Panc1 (cell line): ENCODE results near the gene RASIP1. TPM values are rescaled to one million over a fixed set of nuclear protein-coding genes. Genes with fewer than 3 reads are reported as not detected.
"Not testable (repeated sequence)": the region's sequence is repeated elsewhere in the genome, so short reads cannot be mapped to it uniquely, and the experiment has no call there.

Experiments
- ATAC-seq: fragments of 200-7000 bp; cut with Tn5 transposase; 2 replicates; pipeline ENCODE4 v1.9.1; 2020; ENCODE audit warnings: mild to moderate bottlenecking, moderate library complexity
- BruUV-seq: library from RNA; stranded (reverse); fragments of 400-500 nt; replicated peaks from 2 replicates; lab custom pipeline; 2021; lab: Mats Ljungman, UMichigan
- CTCF ChIA-PET: fragments of 300-600 bp; sonication (Branson Sonifier 250); formaldehyde crosslinking; loops from one replicate; lab custom pipeline; 2022; ENCODE audit warnings: antibody characterized with exemption; lab: Charles Lee
- POLR2A ChIA-PET: fragments of 300-600 bp; sonication (Branson Sonifier 250); formaldehyde crosslinking; loops from one replicate; lab custom pipeline; 2022; ENCODE audit warnings: antibody characterized with exemption; lab: Charles Lee
- DNase-seq: peaks from one replicate; pipeline ENCODE4 v3.0.0-alpha.2; 2010; ENCODE audit warnings: low read depth, low spot score
- H3K27ac ChIP-seq: 2 replicates; pipeline ENCODE4 v1.5.1; 2011; ENCODE audit warnings: mild to moderate bottlenecking, low read length, inconsistent platforms
- H3K27me3 ChIP-seq: fragments of 200-500 bp; sonication (Bioruptor generic); 2 replicates; pipeline ENCODE4 v1.6.0; 2014; ENCODE audit warnings: low read length, inconsistent platforms; ENCODE audit not compliant: control insufficient read depth, insufficient read depth
- H3K36me3 ChIP-seq: fragments of 200-500 bp; sonication (Bioruptor generic); 2 replicates; pipeline ENCODE4 v1.5.1; 2014; ENCODE audit warnings: inconsistent platforms, mild to moderate bottlenecking, low read length, moderate library complexity; ENCODE audit not compliant: control insufficient read depth, insufficient read depth
- H3K4me1 ChIP-seq: 2 replicates; pipeline ENCODE4 v1.5.1; 2011; ENCODE audit warnings: inconsistent platforms, mild to moderate bottlenecking, low read length, moderate library complexity; ENCODE audit not compliant: control insufficient read depth, insufficient read depth
- H3K4me3 ChIP-seq, 2 experiments: 2 replicates each; pipeline ENCODE4 v1.5.1; 2011 to 2012; ENCODE audit warnings: low read depth in 2 of 2, low read length in 2 of 2, mild to moderate bottlenecking in 2 of 2, inconsistent platforms in 1 of 2, moderate library complexity in 1 of 2
- H3K9me3 ChIP-seq: fragments of 200-500 bp; sonication (Bioruptor generic); 2 replicates; pipeline ENCODE4 v1.5.1; 2014; ENCODE audit warnings: low read depth, mild to moderate bottlenecking, inconsistent platforms, low read length, moderate library complexity; ENCODE audit not compliant: control insufficient read depth, insufficient read depth
- POLR2AphosphoS5 ChIP-seq: IDR thresholded peaks from 2 replicates; pipeline ENCODE4 v1.6.1; 2012; ENCODE audit warnings: mild to moderate bottlenecking, low read depth, low read length, moderate library complexity
- SIN3A ChIP-seq: IDR thresholded peaks from 2 replicates; pipeline ENCODE4 v1.6.1; 2012; ENCODE audit warnings: low read depth, mild to moderate bottlenecking, low read length, moderate library complexity, borderline replicate concordance; ENCODE audit not compliant: insufficient read depth
- TCF7L2 ChIP-seq: IDR thresholded peaks from 2 replicates; pipeline ENCODE4 v1.6.1; 2011; ENCODE audit warnings: mild to moderate bottlenecking, low read depth, low read length, inconsistent platforms
- in situ Hi-C: cut with HindIII; loops from 2 replicates; pipeline ENCODE4 v1.10.0; 2016; ENCODE audit warnings: low sequenced_read_pairs, low pct_unique_long_range_greater_than_20kb
- intact Hi-C: fragments of 100-400 bp; cut with micrococcal nuclease; formaldehyde crosslinking; loops from one replicate; pipeline ENCODE4 v1.10.0; 2022; ENCODE audit not compliant: unreplicated experiment
- total RNA-seq: library from RNA; stranded (reverse); gene quantifications from one replicate; pipeline ENCODE4 v1.2.1, GENCODE V29; 2021; ENCODE audit not compliant: unreplicated experiment
- TF ChIP-seq, protein P1 (sequence below), 2 experiments: IDR thresholded peaks; 2 replicates each; pipeline ENCODE4 v1.6.1; 2011 to 2012; ENCODE audit warnings: low read depth in 2 of 2, control low read depth in 1 of 2, low read length in 1 of 2, mild to moderate bottlenecking in 1 of 2, moderate library complexity in 1 of 2; ENCODE audit not compliant: insufficient read depth in 1 of 2
- TF ChIP-seq, protein P2 (sequence below): fragments of 450-650 bp; IDR thresholded peaks from 2 replicates; pipeline ENCODE4 v1.5.1; 2017; ENCODE audit warnings: mild to moderate bottlenecking

The RASIP1 gene
- total RNA-seq, 1 experiment from 2014 or later, result 0.41 TPM

DNA sequence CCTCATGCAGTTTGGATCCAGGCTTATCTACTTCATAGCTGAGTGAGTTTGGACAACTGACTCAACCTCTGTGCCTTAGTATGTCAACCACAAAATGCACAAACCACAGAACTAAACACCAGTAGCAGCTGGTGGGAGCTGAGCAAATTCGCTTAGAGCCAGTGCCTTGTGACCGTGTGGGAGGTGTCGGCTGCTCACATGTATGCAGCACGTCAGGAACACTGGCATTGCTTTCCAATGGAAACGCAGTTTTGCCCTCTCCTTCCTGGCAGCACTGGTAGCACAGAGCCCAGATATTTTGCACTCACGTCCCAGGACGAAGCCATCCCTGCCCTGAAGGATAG lies 59.3 kb downstream of the RASIP1 start:
- in situ Hi-C loops (no loop called here), intact Hi-C loops (no loop called here)
- no TSS peak for BruUV-seq
- POLR2A ChIA-PET, result no interaction called here
- Histone ChIP-seq H3K36me3 (no peaks in the 10 kb centered on the region), H3K4me3 (no peak overlapping the region), H3K4me1 (no peaks in the 10 kb centered on the region), H3K9me3 (no peaks in the 10 kb centered on the region), H3K27ac (no peak overlapping the region), H3K27me3 (no peaks in the 10 kb centered on the region)
- TF ChIP-seq, protein P1, sequence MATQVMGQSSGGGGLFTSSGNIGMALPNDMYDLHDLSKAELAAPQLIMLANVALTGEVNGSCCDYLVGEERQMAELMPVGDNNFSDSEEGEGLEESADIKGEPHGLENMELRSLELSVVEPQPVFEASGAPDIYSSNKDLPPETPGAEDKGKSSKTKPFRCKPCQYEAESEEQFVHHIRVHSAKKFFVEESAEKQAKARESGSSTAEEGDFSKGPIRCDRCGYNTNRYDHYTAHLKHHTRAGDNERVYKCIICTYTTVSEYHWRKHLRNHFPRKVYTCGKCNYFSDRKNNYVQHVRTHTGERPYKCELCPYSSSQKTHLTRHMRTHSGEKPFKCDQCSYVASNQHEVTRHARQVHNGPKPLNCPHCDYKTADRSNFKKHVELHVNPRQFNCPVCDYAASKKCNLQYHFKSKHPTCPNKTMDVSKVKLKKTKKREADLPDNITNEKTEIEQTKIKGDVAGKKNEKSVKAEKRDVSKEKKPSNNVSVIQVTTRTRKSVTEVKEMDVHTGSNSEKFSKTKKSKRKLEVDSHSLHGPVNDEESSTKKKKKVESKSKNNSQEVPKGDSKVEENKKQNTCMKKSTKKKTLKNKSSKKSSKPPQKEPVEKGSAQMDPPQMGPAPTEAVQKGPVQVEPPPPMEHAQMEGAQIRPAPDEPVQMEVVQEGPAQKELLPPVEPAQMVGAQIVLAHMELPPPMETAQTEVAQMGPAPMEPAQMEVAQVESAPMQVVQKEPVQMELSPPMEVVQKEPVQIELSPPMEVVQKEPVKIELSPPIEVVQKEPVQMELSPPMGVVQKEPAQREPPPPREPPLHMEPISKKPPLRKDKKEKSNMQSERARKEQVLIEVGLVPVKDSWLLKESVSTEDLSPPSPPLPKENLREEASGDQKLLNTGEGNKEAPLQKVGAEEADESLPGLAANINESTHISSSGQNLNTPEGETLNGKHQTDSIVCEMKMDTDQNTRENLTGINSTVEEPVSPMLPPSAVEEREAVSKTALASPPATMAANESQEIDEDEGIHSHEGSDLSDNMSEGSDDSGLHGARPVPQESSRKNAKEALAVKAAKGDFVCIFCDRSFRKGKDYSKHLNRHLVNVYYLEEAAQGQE (IDR thresholded peaks at IDR 0.05; ENCODE audit: insufficient read depth in 1 of 2, low read depth in 2 of 2, low read length in 1 of 2), result no peak
- TF ChIP-seq POLR2AphosphoS5 (no peak), SIN3A (no peak), TCF7L2 (no peak)
- TF ChIP-seq, protein P2, sequence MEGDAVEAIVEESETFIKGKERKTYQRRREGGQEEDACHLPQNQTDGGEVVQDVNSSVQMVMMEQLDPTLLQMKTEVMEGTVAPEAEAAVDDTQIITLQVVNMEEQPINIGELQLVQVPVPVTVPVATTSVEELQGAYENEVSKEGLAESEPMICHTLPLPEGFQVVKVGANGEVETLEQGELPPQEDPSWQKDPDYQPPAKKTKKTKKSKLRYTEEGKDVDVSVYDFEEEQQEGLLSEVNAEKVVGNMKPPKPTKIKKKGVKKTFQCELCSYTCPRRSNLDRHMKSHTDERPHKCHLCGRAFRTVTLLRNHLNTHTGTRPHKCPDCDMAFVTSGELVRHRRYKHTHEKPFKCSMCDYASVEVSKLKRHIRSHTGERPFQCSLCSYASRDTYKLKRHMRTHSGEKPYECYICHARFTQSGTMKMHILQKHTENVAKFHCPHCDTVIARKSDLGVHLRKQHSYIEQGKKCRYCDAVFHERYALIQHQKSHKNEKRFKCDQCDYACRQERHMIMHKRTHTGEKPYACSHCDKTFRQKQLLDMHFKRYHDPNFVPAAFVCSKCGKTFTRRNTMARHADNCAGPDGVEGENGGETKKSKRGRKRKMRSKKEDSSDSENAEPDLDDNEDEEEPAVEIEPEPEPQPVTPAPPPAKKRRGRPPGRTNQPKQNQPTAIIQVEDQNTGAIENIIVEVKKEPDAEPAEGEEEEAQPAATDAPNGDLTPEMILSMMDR, result no peak
- ATAC-seq, result no peak
- DNase-seq, result no peak
- CTCF ChIA-PET, result no interaction called here

DNA sequence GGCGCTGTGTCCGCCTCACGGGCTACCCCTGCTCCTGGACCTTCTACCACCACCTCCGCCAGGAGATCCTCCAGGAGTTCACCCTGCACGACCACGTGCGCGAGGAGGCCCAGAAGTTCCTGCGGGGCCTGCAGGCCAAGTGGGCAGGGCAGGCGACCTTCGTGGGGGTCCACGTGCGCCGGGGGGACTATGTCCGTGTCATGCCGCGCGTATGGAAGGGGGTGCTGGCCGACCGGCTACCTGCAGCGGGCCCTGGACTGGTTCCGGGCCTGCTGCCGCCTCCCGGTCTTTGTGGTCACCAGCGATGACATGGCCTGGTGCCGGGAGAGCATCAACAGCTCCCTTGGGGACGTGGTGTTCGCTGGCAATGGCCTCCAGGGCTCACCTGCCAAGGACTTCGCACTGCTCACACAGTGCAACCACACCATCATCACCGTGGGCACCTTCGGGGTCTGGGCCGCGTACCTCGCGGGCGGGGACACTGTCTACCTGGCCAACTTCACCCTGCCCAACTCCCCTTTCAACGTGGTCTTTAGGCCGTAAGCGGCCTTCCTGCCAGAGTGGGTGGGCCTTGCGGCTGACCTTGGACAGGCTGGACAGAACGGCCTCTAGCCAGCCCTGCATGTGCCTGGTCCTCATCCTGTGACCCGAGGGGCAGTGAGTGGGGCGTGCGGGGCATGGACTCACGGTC lies 59.8 kb downstream of the RASIP1 start:
- no peak overlapping the region for H3K27ac ChIP-seq
- no peak for ATAC-seq
- H3K27me3 ChIP-seq, result no peaks in the 10 kb centered on the region
- H3K36me3 ChIP-seq, result no peaks in the 10 kb centered on the region
- CTCF ChIA-PET, result no interaction called here
- in situ Hi-C loops (no loop called here), intact Hi-C loops (no loop called here)
- H3K4me1 ChIP-seq, result no peaks in the 10 kb centered on the region
- POLR2A ChIA-PET, result no interaction called here
- BruUV-seq, result no TSS peak
- H3K9me3 ChIP-seq, result no peaks in the 10 kb centered on the region
- DNase-seq, result no peak
- H3K4me3 ChIP-seq, result no peak overlapping the region
- TF ChIP-seq POLR2AphosphoS5, result no peak
- no peak for TF ChIP-seq SIN3A
- TF ChIP-seq TCF7L2, result no peak
- TF ChIP-seq, protein P2, result no peak
- TF ChIP-seq, protein P1 (IDR thresholded peaks at IDR 0.05; ENCODE audit: insufficient read depth in 1 of 2, low read depth in 2 of 2, low read length in 1 of 2), result no peak

- H3K4me1 ChIP-seq, H3K27me3 ChIP-seq, BruUV-seq, H3K9me3 ChIP-seq, H3K27ac ChIP-seq, H3K4me3 ChIP-seq, DNase-seq, ATAC-seq, POLR2A ChIA-PET, intact Hi-C loops, CTCF ChIA-PET, H3K36me3 ChIP-seq, in situ Hi-C loops: not testable (repeated sequence)
These were observed 60.4 kb downstream of the RASIP1 start for GRCh38 chr19:48680006-48680405.
